SJCRH30 (cell line): ENCODE measurements around the gene SMIM22. TPM values are rescaled to one million over a fixed set of nuclear protein-coding genes. Genes with fewer than 3 reads are reported as not detected.
"Not testable (repeated sequence)": the region's sequence is repeated elsewhere in the genome, so short reads cannot be mapped to it uniquely, and the experiment has no call there.

Experiments used
- DNase-seq, 2 experiments: peaks; one replicate each; pipeline ENCODE4 v3.0.0-alpha.2; 2015 to 2020
- H3K27ac ChIP-seq: fragments of 250-450 bp; sonication (Bioruptor Pico); 2 replicates; pipeline ENCODE4 v1.5.1; 2020; ENCODE audit warnings: mild to moderate bottlenecking, moderate library complexity
- H3K27me3 ChIP-seq: fragments of 250-450 bp; sonication (Bioruptor Pico); 2 replicates; pipeline ENCODE4 v1.5.1; 2020; ENCODE audit warnings: mild to moderate bottlenecking, moderate library complexity
- H3K36me3 ChIP-seq: fragments of 250-450 bp; sonication (Bioruptor Pico); 2 replicates; pipeline ENCODE4 v1.5.1; 2020; ENCODE audit warnings: mild to moderate bottlenecking, moderate library complexity
- H3K4me1 ChIP-seq: fragments of 250-450 bp; sonication (Bioruptor Pico); 2 replicates; pipeline ENCODE4 v1.5.1; 2020; ENCODE audit warnings: mild to moderate bottlenecking, moderate library complexity
- H3K4me3 ChIP-seq: fragments of 250-450 bp; sonication (Bioruptor Pico); 2 replicates; pipeline ENCODE4 v1.5.1; 2020; ENCODE audit warnings: mild to moderate bottlenecking, moderate library complexity
- H3K9me3 ChIP-seq: fragments of 250-450 bp; sonication (Bioruptor Pico); replicated peaks from 2 replicates; pipeline ENCODE4 v1.5.1; 2020; ENCODE audit warnings: mild to moderate bottlenecking, moderate library complexity
- total RNA-seq: library from RNA; depleted of rRNA; stranded (reverse); fragments of >200 nt; shearing (Covaris generic); gene quantifications from 2 replicates; pipeline ENCODE4 v1.2.3, GENCODE V29; 2014

The SMIM22 gene
- total RNA-seq, 1 experiment from 2014 or later: not detected

GRCh38 chr16:4783251-4783950 is 11.8 kb upstream of the SMIM22 start:
- Histone ChIP-seq H3K4me1 (no peaks in the 10 kb centered on the region), H3K27ac (no peak overlapping the region), H3K36me3 (no peaks in the 10 kb centered on the region), H3K27me3 (no peaks in the 10 kb centered on the region), H3K4me3 (no peak overlapping the region), H3K9me3 (no peaks in the 10 kb centered on the region)
- no peak for DNase-seq

GRCh38 chr16:4783951-4784336 is 11.2 kb upstream of the SMIM22 start:
- Histone ChIP-seq H3K4me3 (no peak overlapping the region), H3K9me3 (no peaks in the 10 kb centered on the region), H3K4me1 (no peaks in the 10 kb centered on the region), H3K27ac (no peak overlapping the region), H3K27me3 (no peaks in the 10 kb centered on the region), H3K36me3 (no peaks in the 10 kb centered on the region)
- DNase-seq: no peak

DNA sequence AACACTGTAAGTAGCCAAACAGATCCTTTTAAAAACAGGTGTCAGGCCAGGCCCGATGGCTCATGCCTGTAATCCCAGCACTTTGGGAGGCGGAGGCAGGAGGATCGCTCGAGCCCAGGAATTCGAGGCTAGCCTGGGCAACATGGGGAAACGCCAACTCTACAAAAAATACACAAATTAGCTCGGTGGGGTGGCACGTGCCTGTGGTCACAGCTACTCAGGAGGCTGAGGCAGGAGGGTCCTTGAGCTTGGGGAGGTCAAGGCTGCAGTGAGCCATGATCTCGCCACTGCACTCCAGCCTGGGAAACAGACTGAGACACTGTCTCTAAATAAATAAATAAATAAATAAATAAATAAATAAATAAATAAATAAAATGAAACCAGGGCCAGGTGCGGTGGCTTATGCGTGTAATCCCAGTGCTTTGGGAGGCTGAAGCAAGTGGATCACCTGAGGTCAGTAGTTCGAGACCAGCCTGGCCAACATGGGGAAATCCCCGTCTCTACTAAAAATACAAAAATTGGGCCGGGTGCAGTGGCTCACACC is 10.7 kb upstream of the SMIM22 start:
- H3K27me3 ChIP-seq, H3K9me3 ChIP-seq, H3K4me3 ChIP-seq, H3K4me1 ChIP-seq, H3K27ac ChIP-seq, H3K36me3 ChIP-seq, DNase-seq: not testable (repeated sequence)

- no peak for DNase-seq
- Histone ChIP-seq H3K4me3 (no peak overlapping the region), H3K27ac (no peak overlapping the region), H3K36me3 (no peaks in the 10 kb centered on the region), H3K9me3 (no peaks in the 10 kb centered on the region), H3K27me3 (no peaks in the 10 kb centered on the region), H3K4me1 (peaks cover 9% of the 10 kb centered on the region)
These were observed 9.3 kb upstream of the SMIM22 start for GRCh38 chr16:4785758-4786433.

- no peak overlapping the region for H3K27ac ChIP-seq
- no peaks in the 10 kb centered on the region for H3K36me3 ChIP-seq
- H3K4me1 ChIP-seq: peaks cover 11% of the 10 kb centered on the region
- no peak for DNase-seq
- no peaks in the 10 kb centered on the region for H3K9me3 ChIP-seq
- no peaks in the 10 kb centered on the region for H3K27me3 ChIP-seq
- no peak overlapping the region for H3K4me3 ChIP-seq
These were observed 8.1 kb upstream of the SMIM22 start for GRCh38 chr16:4787068-4787467.

DNA sequence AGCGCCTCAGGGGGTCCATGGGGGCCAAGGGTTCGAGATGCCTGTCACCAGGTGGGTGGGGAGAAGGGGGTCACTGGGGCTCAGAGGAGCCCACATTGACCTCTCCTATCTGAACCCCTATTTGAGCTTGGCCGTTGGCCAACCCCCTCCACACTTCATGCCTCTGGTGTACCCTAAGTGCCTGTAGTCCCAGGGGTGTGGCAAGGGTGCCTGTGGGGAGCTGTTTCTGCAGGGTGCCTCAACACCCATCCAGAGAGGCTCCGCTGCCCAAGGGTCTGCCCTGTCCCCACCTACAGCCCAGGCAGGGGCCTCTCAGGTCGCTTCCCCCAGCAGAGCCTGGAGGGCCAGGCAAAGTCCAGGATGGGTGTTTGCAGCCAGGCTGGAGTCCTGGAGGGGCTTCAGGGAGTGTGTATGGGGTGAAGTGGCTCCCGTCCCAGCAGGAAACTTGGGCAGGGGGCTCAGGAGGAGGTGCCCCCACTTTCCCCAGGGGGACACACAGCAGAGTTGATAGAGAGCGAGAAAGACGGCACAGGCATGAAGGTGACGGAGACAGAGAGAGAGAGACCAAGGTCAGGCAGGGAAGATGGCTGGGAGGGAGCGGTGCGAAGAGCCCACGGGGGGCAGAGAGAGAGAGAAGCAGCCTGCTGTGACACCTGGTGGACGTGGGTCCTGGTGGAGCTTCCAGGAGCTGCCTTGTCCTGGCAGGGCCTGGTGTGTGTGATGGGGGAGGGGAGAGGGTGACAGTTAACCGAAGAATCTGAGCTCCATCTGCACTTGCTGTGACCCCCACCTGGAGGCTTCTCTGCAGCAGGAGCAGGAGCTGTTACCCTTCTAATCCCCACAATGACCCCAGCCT is 7.3 kb upstream of the SMIM22 start, which contains the start of gene SEPTIN12:
Gene SEPTIN12 (minus strand): TSS at position 719 of the 856 bp plus-strand sequence. CDS start 700 bp downstream, at position 19.
- no peaks in the 10 kb centered on the region for H3K9me3 ChIP-seq
- peaks cover 11% of the 10 kb centered on the region for H3K4me1 ChIP-seq
- no peak within 1 kb of the TSS for H3K4me3 ChIP-seq
- H3K27me3 ChIP-seq: no peaks in the 10 kb centered on the region
- no peaks in the 10 kb centered on the region for H3K36me3 ChIP-seq
- DNase-seq: no peak
- H3K27ac ChIP-seq: no peak within 1 kb of the TSS

DNA sequence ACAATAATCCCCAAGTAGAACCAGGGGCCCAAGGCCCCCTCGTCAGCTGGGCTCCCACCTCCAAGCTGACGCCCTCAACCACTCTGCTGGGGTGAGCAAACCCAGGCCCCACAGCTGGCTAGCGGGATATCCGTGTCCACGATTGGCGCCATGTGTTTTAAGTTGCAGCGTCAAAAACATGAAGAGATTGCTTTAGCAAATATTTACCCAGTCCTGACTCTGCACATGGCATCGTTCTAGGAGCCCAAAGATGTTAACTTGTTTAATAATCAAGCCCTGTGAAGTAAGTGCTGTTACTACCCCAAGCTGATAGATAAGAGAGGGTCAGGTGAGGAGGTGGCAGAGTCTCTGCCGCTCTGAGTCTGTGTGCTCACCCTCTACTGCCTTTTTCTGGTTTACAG is 6.7 kb upstream of the SMIM22 start:
- Histone ChIP-seq H3K27ac (no peak overlapping the region), H3K4me1 (peaks cover 11% of the 10 kb centered on the region), H3K27me3 (no peaks in the 10 kb centered on the region), H3K4me3 (no peak overlapping the region), H3K36me3 (no peaks in the 10 kb centered on the region), H3K9me3 (no peaks in the 10 kb centered on the region)
- no peak for DNase-seq

DNA sequence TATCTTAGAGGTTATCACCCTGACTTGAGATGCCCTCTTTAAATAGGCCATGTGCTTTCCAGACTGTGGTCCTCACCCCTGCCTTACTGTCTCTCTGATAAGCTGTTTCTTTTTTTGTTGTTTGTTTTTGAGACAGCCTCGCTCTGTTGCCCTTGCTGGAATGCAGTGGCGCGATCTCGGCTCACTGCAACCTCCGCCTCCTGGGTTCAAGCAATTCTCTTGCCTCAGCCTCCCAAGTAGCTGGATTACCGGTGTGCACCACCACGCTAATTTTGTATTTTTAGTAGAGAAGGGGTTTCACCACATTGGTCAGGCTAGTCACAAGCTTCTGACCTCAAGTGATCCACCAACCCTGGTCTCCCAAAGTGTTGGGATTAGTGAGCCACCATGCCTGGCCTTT is 6.3 kb upstream of the SMIM22 start:
- Histone ChIP-seq H3K9me3 (no peaks in the 10 kb centered on the region), H3K4me3 (no peak overlapping the region), H3K36me3 (no peaks in the 10 kb centered on the region), H3K27me3 (no peaks in the 10 kb centered on the region), H3K4me1 (peaks cover 11% of the 10 kb centered on the region), H3K27ac (no peak overlapping the region)
- no peak for DNase-seq

DNA sequence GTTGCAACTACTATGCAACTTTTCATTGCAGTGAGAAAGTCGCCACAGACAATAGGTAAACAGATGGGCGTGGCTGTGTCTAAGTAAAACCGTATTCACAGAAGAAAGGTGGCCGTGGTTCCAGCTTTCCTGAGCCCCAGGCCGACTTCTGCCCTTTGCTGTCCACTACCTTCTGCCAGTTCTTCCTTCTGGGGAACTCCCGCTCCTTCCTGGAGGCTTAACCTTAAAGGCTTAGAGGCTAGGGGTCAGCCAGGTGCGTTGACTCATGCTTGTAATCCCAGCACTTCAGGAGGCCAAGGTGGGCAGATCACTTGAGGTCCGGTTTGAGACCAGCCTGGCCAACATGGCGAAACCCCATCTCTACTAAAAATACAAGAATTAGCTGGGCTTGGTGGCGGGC is 4.9 kb upstream of the SMIM22 start:
- no peak for DNase-seq
- H3K4me1 ChIP-seq: peaks cover 11% of the 10 kb centered on the region
- H3K9me3 ChIP-seq: no peaks in the 10 kb centered on the region
- no peaks in the 10 kb centered on the region for H3K36me3 ChIP-seq
- no peak overlapping the region for H3K27ac ChIP-seq
- no peak overlapping the region for H3K4me3 ChIP-seq
- no peaks in the 10 kb centered on the region for H3K27me3 ChIP-seq

GRCh38 chr16:4790871-4791270 is 4.3 kb upstream of the SMIM22 start:
- H3K9me3 ChIP-seq: no peaks in the 10 kb centered on the region
- peak; percentile 61 to 74 for DNase-seq
- H3K27me3 ChIP-seq: no peaks in the 10 kb centered on the region
- no peak overlapping the region for H3K27ac ChIP-seq
- peaks cover 11% of the 10 kb centered on the region for H3K4me1 ChIP-seq
- no peaks in the 10 kb centered on the region for H3K36me3 ChIP-seq
- no peak overlapping the region for H3K4me3 ChIP-seq

- Histone ChIP-seq H3K27me3 (no peaks in the 10 kb centered on the region), H3K4me3 (no peak overlapping the region), H3K36me3 (no peaks in the 10 kb centered on the region), H3K9me3 (no peaks in the 10 kb centered on the region), H3K4me1 (peaks cover 11% of the 10 kb centered on the region), H3K27ac (no peak overlapping the region)
- DNase-seq: no peak
These were observed 2.1 kb upstream of the SMIM22 start for GRCh38 chr16:4792951-4793513.

DNA sequence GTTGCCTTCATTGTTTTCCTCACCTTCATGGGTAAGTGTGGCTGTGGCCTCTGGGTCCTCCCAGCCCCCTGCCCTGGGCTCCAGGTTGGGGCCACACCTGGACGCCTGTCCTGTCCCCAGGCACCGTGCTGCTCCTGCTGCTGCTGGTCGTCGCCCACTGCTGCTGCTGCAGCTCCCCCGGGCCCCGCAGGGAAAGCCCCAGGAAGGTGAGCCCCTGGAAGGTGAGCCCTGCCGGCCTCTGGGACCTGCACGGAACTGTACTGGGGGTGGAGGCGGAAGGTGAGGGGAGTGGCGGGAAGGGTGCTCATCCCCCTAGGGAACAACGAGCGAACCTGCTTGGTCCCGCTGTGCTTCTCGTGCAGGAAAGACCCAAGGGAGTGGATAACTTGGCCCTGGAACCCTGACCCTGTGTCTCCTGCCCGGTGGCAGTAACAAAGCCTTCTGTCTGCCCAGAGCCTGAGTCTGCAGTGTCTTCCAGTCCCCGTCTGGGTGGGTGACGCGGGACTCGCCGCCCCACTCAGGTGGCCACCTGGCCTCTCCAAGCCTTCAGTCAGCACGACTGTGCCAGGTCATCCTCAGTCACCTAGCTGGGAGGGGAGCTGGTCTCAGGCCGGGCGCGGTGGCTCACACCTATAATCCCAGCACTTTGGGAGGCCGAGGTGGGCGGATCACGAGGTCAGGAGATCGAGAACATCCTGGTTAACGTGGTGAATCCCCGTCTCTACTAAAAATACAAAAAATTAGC is 831 bp downstream of the SMIM22 start:
- Histone ChIP-seq H3K36me3 (no peaks in the 10 kb centered on the region), H3K9me3 (no peaks in the 10 kb centered on the region), H3K4me1 (peaks cover 13% of the 10 kb centered on the region), H3K4me3 (no peak overlapping the region), H3K27me3 (no peaks in the 10 kb centered on the region), H3K27ac (no peak overlapping the region)
- no peak for DNase-seq

DNA sequence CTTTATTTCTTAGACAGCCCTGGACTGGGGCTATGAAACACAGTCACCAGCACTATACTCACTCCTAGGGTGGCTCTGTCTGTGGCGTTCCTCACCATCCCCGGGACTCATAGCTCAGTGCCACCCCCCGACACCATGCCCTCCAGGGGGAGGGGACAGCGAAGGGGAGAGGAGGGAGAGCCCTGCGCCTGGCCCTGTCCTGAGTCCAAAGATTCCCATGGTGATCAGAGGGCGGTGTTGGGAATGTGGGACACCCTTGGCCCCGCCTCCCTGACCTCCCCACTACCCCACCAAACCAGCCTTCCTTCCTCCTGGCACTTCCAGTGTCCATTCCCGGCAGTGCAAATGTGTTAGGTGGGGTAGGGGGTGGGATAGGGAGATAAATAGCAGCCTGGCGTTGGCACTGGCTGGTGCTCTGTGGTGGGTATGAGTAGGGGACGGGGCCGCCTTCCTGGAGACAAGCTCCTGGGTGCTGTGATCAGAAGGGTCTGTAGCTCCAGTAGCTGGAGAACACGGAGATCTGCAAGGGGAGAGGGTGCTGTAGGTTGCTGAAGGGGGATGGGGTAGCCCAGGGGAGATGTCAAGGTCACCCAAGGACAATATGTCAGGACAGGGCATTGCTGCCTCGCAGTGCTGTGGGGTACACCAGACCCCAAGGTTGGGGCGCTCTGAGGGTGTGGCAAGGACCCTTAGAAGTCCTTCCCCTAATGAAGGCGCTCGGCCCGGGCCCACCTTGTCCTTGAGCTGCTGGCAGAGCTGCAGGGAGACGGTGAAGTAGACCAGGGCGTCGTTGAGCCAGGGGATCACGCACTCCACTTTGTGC is 2.0 kb downstream of the SMIM22 start:
- DNase-seq: no peak
- Histone ChIP-seq H3K27ac (no peak overlapping the region), H3K36me3 (no peaks in the 10 kb centered on the region), H3K4me3 (no peak overlapping the region), H3K27me3 (no peaks in the 10 kb centered on the region), H3K9me3 (no peaks in the 10 kb centered on the region), H3K4me1 (peaks cover 12% of the 10 kb centered on the region)
